HG03460 (cell line): ENCODE data around the gene NRCAM.
"Not testable (repeated sequence)": the region's sequence is repeated elsewhere in the genome, so short reads cannot be mapped to it uniquely, and the experiment has no call there.

Experiments used
- ATAC-seq: cut with Tn5 transposase; IDR thresholded peaks from one replicate; pipeline ENCODE4 v1.9.1; 2021; ENCODE audit not compliant: unreplicated experiment

Gene NRCAM

GRCh38 chr7:108285003-108285368 is 171.2 kb downstream of the NRCAM start:
- no peak for ATAC-seq

- ATAC-seq = peak; percentile 82
Observed at GRCh38 chr7:108284349-108285002, 171.8 kb downstream of the NRCAM start.

GRCh38 chr7:108283252-108283651 is 173.0 kb downstream of the NRCAM start:
- no peak for ATAC-seq

- no peak for ATAC-seq
Observed at GRCh38 chr7:108282427-108282996, 173.7 kb downstream of the NRCAM start.

GRCh38 chr7:108280136-108280535 is 176.1 kb downstream of the NRCAM start:
- ATAC-seq = no peak

GRCh38 chr7:108278776-108279175 is 177.5 kb downstream of the NRCAM start:
- ATAC-seq = no peak

- no peak for ATAC-seq
Observed at GRCh38 chr7:108278281-108278680, 178.0 kb downstream of the NRCAM start.

GRCh38 chr7:108274447-108274846 is 181.8 kb downstream of the NRCAM start:
- not testable (repeated sequence) for ATAC-seq

- not testable (repeated sequence) for ATAC-seq
Observed at GRCh38 chr7:108272891-108273290, 183.3 kb downstream of the NRCAM start.

- ATAC-seq = peak; percentile 94
Observed at GRCh38 chr7:108270385-108271015, 185.7 kb downstream of the NRCAM start.

GRCh38 chr7:108268200-108268820 is 187.9 kb downstream of the NRCAM start:
- ATAC-seq = no peak

GRCh38 chr7:108267615-108268014 is 188.6 kb downstream of the NRCAM start:
- ATAC-seq = no peak

GRCh38 chr7:108266491-108266890 is 189.7 kb downstream of the NRCAM start:
- ATAC-seq = no peak

- ATAC-seq = no peak
Observed at GRCh38 chr7:108266035-108266434, 190.2 kb downstream of the NRCAM start.

GRCh38 chr7:108265007-108265406 is 191.2 kb downstream of the NRCAM start:
- ATAC-seq = no peak

GRCh38 chr7:108263425-108263824 is 192.8 kb downstream of the NRCAM start:
- no peak for ATAC-seq

- ATAC-seq = no peak
Observed at GRCh38 chr7:108261560-108262255, 194.5 kb downstream of the NRCAM start.

GRCh38 chr7:108259447-108259846 is 196.8 kb downstream of the NRCAM start:
- not testable (repeated sequence) for ATAC-seq

- no peak for ATAC-seq
Observed at GRCh38 chr7:108257954-108258353, 198.3 kb downstream of the NRCAM start.

- ATAC-seq = no peak
Observed at GRCh38 chr7:108254259-108254658, 202.0 kb downstream of the NRCAM start.

- no peak for ATAC-seq
Observed at GRCh38 chr7:108253275-108254044, 202.8 kb downstream of the NRCAM start.
